ENCODE measurements around the gene NUBP2.
A peak's percentile ranks its signal among the peaks of the same experiment; 100 is the strongest.

The NUBP2 gene

GRCh38 chr16:1772908-1773702, 9.7 kb upstream of the NUBP2 start, which contains the start of gene MRPS34:
TSS of gene MRPS34 (minus strand) at chr16:1773134. CDS start at chr16:1773119, 15 bp downstream.
- DNase-seq = peak; percentile 85

- DNase-seq = no peak
Observed at GRCh38 chr16:1773703-1774447, 8.9 kb upstream of the NUBP2 start.

GRCh38 chr16:1774448-1774780, 8.3 kb upstream of the NUBP2 start:
- DNase-seq = no peak

GRCh38 chr16:1775006-1775845, 7.5 kb upstream of the NUBP2 start:
- no peak for DNase-seq

GRCh38 chr16:1775846-1776671, 6.7 kb upstream of the NUBP2 start:
- DNase-seq = no peak

DNA sequence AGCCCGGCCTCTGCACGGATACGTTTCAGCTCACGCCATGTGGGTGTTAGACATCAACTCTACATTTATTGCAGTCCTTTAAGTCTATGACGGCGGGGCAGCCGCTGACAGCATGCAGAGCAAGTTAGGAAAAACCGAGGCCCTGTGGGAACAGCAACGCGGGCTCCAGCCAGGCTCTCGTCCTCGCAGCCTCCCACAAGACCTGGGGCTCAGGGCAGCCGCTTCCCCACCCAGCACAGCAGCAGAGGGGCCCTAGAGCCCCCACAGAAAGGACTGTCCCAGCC, 6.1 kb upstream of the NUBP2 start:
- no peak for DNase-seq

- DNase-seq = no peak
Observed at GRCh38 chr16:1776991-1777374, 5.8 kb upstream of the NUBP2 start.

DNA sequence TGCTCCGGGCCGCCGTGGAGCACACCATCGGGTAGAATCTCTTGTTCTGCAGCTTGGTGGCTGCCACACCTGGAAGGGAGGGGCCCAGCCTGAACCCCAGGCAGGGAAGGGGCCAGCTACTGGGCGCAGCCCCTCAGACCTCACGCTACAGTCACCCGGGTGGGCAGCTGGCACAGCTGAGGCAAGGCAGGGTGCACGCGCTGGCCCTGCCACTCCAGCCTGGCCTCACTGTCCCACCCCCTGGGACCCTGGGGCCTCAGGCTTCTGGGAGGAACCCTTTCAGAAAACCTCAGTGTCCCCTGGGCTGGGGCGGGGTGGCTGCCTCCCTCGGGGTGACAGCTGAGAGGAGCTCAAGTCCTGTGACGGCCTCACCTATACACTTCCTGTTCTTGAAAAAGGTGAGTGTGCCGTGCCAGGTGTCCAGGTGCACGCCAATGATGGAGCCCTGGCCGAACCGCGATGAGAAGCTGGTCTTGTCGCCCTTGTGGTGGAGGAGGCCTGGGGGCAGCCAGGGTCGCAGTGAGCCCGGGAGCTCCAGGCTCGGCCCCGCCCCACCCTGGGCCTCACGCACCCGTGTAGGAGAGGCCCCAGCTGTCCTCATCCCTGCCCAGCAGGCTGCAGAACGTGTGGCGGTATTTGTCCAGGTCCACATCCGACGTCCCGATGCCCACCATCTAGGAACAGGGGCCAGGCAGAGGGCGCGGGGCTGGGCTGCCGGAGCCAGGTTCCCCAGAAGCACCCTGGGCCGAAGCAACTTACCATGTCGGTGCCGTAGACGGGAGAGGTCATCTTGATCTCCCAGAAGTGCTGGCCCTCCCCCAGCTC, 5.2 kb upstream of the NUBP2 start:
- no peak for DNase-seq

GRCh38 chr16:1778200-1779179, 4.3 kb upstream of the NUBP2 start:
- DNase-seq = peak; percentile 14

- no peak for DNase-seq
Observed at GRCh38 chr16:1779234-1779701, 3.5 kb upstream of the NUBP2 start.

DNA sequence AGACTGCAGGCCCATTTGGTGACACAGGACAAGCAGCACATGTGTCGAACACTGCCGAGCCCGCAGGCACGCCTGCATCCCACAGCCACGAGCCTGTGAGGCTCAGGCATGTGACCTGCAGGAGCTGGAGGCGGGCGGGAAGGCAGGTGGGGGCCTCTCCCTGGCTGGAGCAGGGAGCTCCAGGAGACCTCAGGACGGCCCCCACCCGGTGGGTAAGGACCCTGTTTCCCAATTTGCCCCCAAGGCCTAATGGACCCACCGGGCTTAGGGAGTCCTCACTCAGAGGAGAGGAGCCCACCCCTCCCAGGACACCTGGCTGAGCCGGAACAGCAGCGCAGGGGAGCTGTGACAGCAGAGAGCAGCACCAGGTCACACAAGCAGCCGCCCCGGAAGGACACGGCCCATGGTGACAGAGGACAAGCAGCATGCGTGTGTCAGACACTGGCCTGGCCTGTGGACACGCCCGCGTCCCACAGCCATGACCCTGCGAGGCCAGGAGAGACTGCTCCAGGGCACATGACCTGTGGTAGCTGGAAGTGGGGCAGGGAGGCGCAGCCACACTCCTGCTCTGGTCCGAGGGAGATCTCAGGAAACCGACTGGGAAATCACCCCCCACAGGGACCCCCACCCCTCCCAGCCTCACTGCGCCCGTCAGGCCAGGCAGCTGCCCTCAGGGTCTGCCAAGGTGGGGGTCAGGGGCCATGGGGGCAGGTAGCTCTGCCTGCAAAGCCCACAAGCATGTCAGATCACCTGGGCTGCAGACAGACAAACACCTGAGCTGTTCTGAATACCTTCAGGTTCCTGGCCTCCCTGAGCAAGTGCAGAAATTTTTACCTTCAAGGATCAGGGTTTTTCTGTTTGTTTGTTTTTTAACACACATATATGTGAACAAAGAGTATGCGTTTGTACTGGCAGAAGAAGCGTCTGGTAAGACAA, 2.8 kb upstream of the NUBP2 start:
- DNase-seq = no peak

GRCh38 chr16:1780677-1781072, 2.1 kb upstream of the NUBP2 start:
- no peak for DNase-seq

- DNase-seq = no peak
Observed at GRCh38 chr16:1781254-1781653, 1.5 kb upstream of the NUBP2 start.

- DNase-seq = no peak
Observed at GRCh38 chr16:1781758-1782407, 877 bp upstream of the NUBP2 start.

- DNase-seq = no peak
Observed at GRCh38 chr16:1784977-1785845, 2.5 kb downstream of the NUBP2 start.

- no peak for DNase-seq
Observed at GRCh38 chr16:1785846-1786170, 3.0 kb downstream of the NUBP2 start.

GRCh38 chr16:1786242-1787055, 3.7 kb downstream of the NUBP2 start:
- DNase-seq = no peak

Measured in fibroblast of skin of scalp (primary cell).